Measurements from ENCODE around the gene FAM171A1. TPM values are rescaled to one million over a fixed set of nuclear protein-coding genes. Genes with fewer than 3 reads are reported as not detected.

Gene FAM171A1
- total and polyA plus RNA-seq, 2 donors (not counting 1 experiment from before 2014, with no cell fraction given) = 0.09 TPM; not detected in 1

DNA sequence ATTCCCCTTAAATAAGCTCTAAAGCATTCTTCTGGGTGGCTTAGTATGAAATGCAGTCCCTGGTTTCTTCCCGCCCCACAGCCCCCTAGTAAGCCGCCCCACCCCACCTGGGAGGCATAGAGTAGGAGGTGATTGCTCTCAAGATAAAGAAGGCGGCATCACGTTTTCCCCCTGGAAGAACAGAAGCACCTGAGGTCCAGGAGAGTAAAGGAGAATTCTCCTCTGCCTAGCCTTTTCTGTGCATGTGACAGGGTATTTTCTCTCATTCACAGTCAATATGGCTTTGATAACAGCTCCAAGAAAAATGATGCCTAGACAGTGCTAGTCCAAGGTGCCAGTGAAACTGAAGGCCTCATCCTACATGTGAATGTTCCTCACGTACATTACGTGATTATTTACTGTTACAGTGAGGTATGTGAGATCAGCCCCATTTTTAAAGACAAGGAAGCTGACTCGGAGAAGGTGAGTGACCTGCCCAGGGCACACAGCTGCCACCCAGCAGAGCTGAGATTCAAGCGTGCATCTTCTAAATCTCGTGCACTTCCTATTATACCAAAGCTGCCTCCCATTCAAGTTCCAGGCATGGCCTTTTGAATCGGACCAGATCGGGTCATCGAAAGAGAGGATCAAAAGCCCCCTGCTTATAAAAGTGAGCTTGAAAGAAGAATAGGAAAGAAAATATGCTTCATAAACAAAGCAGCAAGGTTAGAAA is 59.4 kb downstream of the FAM171A1 start:
- ChIA-PET POLR2A (no interaction called here), CTCF (no interaction called here)
- TF ChIP-seq, protein P1, sequence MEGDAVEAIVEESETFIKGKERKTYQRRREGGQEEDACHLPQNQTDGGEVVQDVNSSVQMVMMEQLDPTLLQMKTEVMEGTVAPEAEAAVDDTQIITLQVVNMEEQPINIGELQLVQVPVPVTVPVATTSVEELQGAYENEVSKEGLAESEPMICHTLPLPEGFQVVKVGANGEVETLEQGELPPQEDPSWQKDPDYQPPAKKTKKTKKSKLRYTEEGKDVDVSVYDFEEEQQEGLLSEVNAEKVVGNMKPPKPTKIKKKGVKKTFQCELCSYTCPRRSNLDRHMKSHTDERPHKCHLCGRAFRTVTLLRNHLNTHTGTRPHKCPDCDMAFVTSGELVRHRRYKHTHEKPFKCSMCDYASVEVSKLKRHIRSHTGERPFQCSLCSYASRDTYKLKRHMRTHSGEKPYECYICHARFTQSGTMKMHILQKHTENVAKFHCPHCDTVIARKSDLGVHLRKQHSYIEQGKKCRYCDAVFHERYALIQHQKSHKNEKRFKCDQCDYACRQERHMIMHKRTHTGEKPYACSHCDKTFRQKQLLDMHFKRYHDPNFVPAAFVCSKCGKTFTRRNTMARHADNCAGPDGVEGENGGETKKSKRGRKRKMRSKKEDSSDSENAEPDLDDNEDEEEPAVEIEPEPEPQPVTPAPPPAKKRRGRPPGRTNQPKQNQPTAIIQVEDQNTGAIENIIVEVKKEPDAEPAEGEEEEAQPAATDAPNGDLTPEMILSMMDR (IDR thresholded peaks at IDR 0.05) = no peak
- TF ChIP-seq EZH2 (IDR thresholded peaks at IDR 0.05; ENCODE audit: borderline replicate concordance, insufficient read depth, low read depth, low read length, poor library complexity, severe bottlenecking) = no peak
- H3K9me3 ChIP-seq (ENCODE audit: control extremely low read depth in 1 of 3, control insufficient read depth in 2 of 3, insufficient read depth in 1 of 3, low read length in 2 of 3) = no peaks in the 10 kb centered on the region
- H2AFZ ChIP-seq (ENCODE audit: insufficient read depth, low read depth, low read length, poor library complexity, severe bottlenecking) = no peak overlapping the region
- no peak for ATAC-seq (ENCODE audit: low read depth)
- Mint-ChIP-seq H3K9me3 (ENCODE audit: insufficient read depth) (no peaks in the 10 kb centered on the region), H3K4me3 (no peak overlapping the region), H3K27ac (no peak overlapping the region), H3K27me3 (peaks cover 12% of the 10 kb centered on the region), H3K4me1 (no peaks in the 10 kb centered on the region)
- no peak overlapping the region for H3K27ac ChIP-seq (ENCODE audit: low read length in 2 of 2)
- no peaks in the 10 kb centered on the region for H3K27me3 ChIP-seq (replicated peaks in 1 of 4; ENCODE audit: control extremely low read depth in 1 of 4, control insufficient read depth in 3 of 4, insufficient read depth in 4 of 4, low read length in 3 of 4)
- H3K79me2 ChIP-seq (ENCODE audit: control insufficient read depth, insufficient read depth, low read length) = no peaks in the 10 kb centered on the region
- no peak overlapping the region for H3K9ac ChIP-seq (ENCODE audit: low read length)
- 98% methylated on average over 5 of the region's 12 CpGs for WGBS (ENCODE audit: insufficient coverage)
- no peaks in the 10 kb centered on the region for H3K4me1 ChIP-seq (ENCODE audit: control insufficient read depth in 2 of 2, insufficient read depth in 2 of 2, low read length in 2 of 2)
- DNase-seq = no peak
- intact Hi-C loops (cut with micrococcal nuclease) = no loop called here
- no peaks in the 10 kb centered on the region for H4K20me1 ChIP-seq (ENCODE audit: control insufficient read depth, insufficient read depth, low read length, poor library complexity, severe bottlenecking)
- H3K4me3 ChIP-seq (ENCODE audit: control extremely low read depth in 1 of 5, extremely low read depth in 1 of 5, insufficient read depth in 1 of 5, low read depth in 2 of 5, low read length in 4 of 5) = no peak overlapping the region
- H3K36me3 ChIP-seq (replicated peaks in 1 of 2; ENCODE audit: control extremely low read depth in 1 of 2, control insufficient read depth in 1 of 2, extremely low read depth in 1 of 2, insufficient read depth in 2 of 2, low read length in 1 of 2) = no peaks in the 10 kb centered on the region
- no peak overlapping the region for H3K4me2 ChIP-seq (replicated peaks; ENCODE audit: low read depth, low read length, poor library complexity, severe bottlenecking)

DNA sequence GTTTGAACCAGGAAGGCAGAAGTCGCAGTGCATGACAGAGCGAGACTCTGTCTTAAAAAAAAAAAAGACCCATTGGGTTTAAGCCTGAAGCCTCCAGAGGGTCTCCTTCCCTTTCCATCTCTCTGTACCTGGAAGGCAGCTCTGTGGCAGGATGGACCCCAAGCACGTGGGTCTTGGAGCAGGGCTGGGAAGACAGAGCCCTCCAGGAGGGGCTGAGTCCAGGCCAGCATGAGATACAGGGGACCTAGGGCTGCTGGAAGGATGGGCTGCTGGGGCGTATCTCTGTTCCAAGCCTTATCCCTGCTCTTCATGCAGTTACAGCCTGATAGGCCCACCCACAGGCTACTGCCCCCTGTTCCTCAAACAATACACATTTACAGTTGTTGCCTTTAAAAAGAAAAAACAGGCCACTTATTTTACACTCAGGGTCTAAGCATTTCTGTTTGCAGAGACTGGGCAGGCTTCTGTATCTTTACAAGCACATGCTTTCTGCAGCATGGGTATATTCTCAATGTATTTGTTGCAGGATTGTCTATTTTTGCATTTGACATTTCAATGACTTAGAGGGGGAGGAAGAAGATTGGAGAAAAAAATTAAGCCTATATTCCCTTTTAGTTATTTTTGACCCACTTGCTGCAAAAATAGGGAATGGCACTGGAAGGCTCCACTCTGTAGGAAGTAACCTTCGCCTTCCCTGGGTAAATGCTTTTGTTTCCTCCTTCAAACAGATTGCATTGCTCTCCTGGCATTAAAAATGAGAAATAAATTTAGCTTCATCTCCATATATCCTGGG is 60.1 kb downstream of the FAM171A1 start:
- Mint-ChIP-seq H3K27ac (no peak overlapping the region), H3K27me3 (peaks cover 10% of the 10 kb centered on the region), H3K4me3 (no peak overlapping the region), H3K9me3 (ENCODE audit: insufficient read depth) (no peaks in the 10 kb centered on the region), H3K4me1 (no peaks in the 10 kb centered on the region)
- H3K36me3 ChIP-seq (replicated peaks in 1 of 2; ENCODE audit: control extremely low read depth in 1 of 2, control insufficient read depth in 1 of 2, extremely low read depth in 1 of 2, insufficient read depth in 2 of 2, low read length in 1 of 2) = no peaks in the 10 kb centered on the region
- no peak overlapping the region for H3K27ac ChIP-seq (ENCODE audit: low read length in 2 of 2)
- no peaks in the 10 kb centered on the region for H3K27me3 ChIP-seq (replicated peaks in 1 of 4; ENCODE audit: control extremely low read depth in 1 of 4, control insufficient read depth in 3 of 4, insufficient read depth in 4 of 4, low read length in 3 of 4)
- no peaks in the 10 kb centered on the region for H3K4me1 ChIP-seq (ENCODE audit: control insufficient read depth in 2 of 2, insufficient read depth in 2 of 2, low read length in 2 of 2)
- TF ChIP-seq, protein P1 (IDR thresholded peaks at IDR 0.05) = no peak
- no peak for TF ChIP-seq EZH2 (IDR thresholded peaks at IDR 0.05; ENCODE audit: borderline replicate concordance, insufficient read depth, low read depth, low read length, poor library complexity, severe bottlenecking)
- H3K4me2 ChIP-seq (replicated peaks; ENCODE audit: low read depth, low read length, poor library complexity, severe bottlenecking) = no peak overlapping the region
- H3K4me3 ChIP-seq (ENCODE audit: control extremely low read depth in 1 of 5, extremely low read depth in 1 of 5, insufficient read depth in 1 of 5, low read depth in 2 of 5, low read length in 4 of 5) = no peak overlapping the region
- WGBS (ENCODE audit: insufficient coverage) = 91% methylated on average over 3 of the region's 5 CpGs
- intact Hi-C loops (cut with micrococcal nuclease) = no loop called here
- no peak overlapping the region for H3K9ac ChIP-seq (ENCODE audit: low read length)
- DNase-seq (no peak), ATAC-seq (ENCODE audit: low read depth) (no peak)
- H2AFZ ChIP-seq (ENCODE audit: insufficient read depth, low read depth, low read length, poor library complexity, severe bottlenecking) = no peak overlapping the region
- no peaks in the 10 kb centered on the region for H3K9me3 ChIP-seq (ENCODE audit: control extremely low read depth in 1 of 3, control insufficient read depth in 2 of 3, insufficient read depth in 1 of 3, low read length in 2 of 3)
- ChIA-PET POLR2A (no interaction called here), CTCF (no interaction called here)
- H3K79me2 ChIP-seq (ENCODE audit: control insufficient read depth, insufficient read depth, low read length) = no peaks in the 10 kb centered on the region
- H4K20me1 ChIP-seq (ENCODE audit: control insufficient read depth, insufficient read depth, low read length, poor library complexity, severe bottlenecking) = no peaks in the 10 kb centered on the region
